ENCODE measurements around the gene GATB.

- no peak for TF ChIP-seq CTCF (IDR thresholded peaks at IDR 0.05 in 4 of 5, conservative IDR thresholded peaks at IDR 0.05 in 1 of 5)
- no peak for TF ChIP-seq POLR2A (IDR thresholded peaks at IDR 0.05)
Observed at GRCh38 chr4:151640381-151640780, 120.4 kb downstream of the GATB start.

Measured in gastrocnemius medialis (tissue), 4 donors.